C4-2B (cell line): Measurements from ENCODE around the gene TNRC6B.
A peak's percentile ranks its signal among the peaks of the same experiment; 100 is the strongest.
"Not testable (repeated sequence)": the region's sequence is repeated elsewhere in the genome, so short reads cannot be mapped to it uniquely, and the experiment has no call there.

Source experiments
- H3K27ac ChIP-seq: fragments of 450-650 bp; 2 replicates; pipeline ENCODE4 v1.5.1; 2017
- ZFX ChIP-seq: fragments of 450-650 bp; IDR thresholded peaks from 2 replicates; pipeline ENCODE4 v1.6.1; 2017
- TF ChIP-seq, protein P1 (sequence below): fragments of 450-650 bp; conservative IDR thresholded peaks from 2 replicates; pipeline ENCODE4 v1.5.1; 2017; ENCODE audit warnings: mild to moderate bottlenecking

TNRC6B gene

DNA sequence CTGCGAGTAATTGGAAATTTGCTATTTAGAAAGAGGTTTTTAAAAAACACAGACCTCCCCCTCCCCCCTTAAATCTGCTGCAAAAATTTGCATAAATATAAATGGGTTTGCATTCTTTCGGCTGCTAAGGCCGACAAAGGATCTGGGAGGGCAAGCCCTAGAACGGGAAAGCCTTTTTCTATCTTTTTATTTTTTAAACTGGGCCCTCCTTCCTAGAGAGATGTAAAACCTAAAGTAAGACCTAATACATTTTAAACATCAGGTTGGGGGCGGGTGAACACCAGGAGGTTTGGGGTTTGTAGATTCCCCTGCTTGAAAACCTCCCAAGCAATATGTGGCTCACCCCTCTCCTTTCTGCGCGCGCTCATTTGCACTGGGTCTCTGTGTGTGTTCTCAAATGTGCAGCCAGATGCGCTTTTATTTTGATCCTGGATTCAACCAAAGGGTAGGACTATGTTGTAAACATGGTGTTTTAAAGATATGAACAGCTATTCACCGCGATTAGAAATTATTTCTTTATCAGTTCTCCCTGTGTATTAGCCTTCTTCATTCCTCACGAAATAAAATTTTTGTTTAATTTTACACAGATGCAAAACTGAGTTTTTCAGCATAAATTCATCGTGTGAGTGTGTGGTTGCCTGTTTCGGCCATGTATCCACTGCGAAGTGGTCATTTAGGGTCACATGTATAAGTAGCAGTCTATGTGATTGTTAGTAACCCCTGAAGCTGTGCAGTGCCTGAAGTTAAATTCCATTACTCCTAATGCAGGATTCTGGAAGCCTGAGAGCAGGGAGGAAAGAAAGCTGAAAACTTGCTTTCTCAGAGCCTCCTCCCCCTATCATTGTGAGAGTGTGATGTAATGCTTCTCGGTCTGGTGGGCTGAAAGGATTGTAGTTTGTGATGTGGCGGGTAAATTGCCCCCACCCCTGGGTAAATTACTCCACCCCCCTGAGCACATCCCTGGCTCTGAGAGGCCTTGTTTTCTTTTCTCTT, 988 bp downstream of the TNRC6B start:
- no peak for TF ChIP-seq ZFX
- TF ChIP-seq, protein P1, sequence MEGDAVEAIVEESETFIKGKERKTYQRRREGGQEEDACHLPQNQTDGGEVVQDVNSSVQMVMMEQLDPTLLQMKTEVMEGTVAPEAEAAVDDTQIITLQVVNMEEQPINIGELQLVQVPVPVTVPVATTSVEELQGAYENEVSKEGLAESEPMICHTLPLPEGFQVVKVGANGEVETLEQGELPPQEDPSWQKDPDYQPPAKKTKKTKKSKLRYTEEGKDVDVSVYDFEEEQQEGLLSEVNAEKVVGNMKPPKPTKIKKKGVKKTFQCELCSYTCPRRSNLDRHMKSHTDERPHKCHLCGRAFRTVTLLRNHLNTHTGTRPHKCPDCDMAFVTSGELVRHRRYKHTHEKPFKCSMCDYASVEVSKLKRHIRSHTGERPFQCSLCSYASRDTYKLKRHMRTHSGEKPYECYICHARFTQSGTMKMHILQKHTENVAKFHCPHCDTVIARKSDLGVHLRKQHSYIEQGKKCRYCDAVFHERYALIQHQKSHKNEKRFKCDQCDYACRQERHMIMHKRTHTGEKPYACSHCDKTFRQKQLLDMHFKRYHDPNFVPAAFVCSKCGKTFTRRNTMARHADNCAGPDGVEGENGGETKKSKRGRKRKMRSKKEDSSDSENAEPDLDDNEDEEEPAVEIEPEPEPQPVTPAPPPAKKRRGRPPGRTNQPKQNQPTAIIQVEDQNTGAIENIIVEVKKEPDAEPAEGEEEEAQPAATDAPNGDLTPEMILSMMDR, result no peak

DNA sequence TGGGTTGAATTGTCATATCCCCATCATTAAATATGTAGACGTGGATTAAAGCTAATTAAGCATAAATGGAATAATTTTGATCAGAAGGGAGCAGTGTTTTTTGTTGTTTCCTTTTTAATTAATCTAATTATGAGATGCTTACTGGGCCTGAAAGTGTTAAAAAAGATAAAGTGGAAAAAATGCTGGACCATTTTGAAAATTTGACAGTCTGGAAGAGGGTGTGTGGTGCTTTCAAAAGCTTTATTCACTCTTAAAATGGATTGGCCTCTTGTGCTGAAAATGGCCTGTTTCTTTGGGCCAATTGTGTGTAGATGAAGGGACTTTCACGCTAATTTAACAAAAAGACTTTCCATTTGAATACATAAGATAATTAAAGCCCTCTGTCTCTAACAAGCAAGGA, 1.8 kb downstream of the TNRC6B start:
- TF ChIP-seq, protein P1, result no peak
- no peak for TF ChIP-seq ZFX
- H3K27ac ChIP-seq, result no peak overlapping the region

More for the DNA sequence above, 988 bp downstream of the TNRC6B start:
- H3K27ac ChIP-seq, result peak overlapping the region; percentile 61; the same call in 1 of the 2 replicates

DNA sequence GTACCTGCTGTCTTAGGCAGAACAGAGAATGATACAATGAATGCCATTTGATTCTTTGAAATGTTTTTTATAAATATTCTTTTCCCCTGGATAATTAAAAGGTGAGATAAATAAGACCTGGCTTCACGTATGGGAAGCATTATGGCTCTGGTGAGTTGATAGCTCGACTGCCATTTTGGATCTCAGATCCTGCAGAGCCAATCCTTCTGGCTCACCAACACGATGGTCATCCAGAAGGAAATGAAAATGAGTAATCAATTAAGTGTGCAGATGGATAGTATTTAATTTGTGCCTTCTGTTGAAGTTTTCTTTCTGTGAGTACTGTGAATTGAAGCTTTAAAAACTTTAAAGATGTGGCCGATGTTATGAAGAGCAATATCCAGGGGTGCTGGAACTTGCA, 2.7 kb downstream of the TNRC6B start:
- H3K27ac ChIP-seq, result no peak overlapping the region
- TF ChIP-seq, protein P1, result no peak
- TF ChIP-seq ZFX, result no peak

- no peak overlapping the region for H3K27ac ChIP-seq
- TF ChIP-seq, protein P1, result no peak
- no peak for TF ChIP-seq ZFX
Measured at GRCh38 chr22:40181323-40181722, 3.6 kb downstream of the TNRC6B start.

- no peak overlapping the region for H3K27ac ChIP-seq
Measured at GRCh38 chr22:40182231-40182835, 4.6 kb downstream of the TNRC6B start.

DNA sequence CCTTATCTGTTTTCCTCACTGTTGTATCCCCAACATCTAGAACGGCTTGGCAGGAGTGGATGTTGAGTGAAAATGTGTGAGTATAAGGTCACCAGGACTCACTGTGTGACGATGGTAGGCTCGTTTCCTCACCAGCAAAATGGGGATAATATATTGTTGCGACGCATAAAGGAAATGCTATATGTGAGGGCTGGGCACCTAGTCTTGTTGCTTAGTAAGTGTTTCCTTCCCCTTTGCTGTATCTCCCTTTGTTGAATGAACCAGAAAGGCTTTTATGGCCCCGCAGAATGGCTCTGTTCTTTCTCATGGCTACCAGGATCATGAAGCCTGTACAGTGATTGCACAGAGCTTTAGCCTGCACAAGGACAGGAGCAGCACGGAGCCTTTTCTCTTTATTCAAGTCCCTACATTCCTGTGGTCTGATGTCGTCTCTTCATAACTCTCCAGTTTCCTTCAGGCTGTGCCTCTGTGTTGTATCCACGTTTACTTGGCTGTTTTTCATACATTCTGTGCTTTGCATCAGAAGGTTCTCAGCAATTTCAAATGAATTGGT, 5.4 kb downstream of the TNRC6B start:
- TF ChIP-seq, protein P1, result no peak
- no peak for TF ChIP-seq ZFX
- no peak overlapping the region for H3K27ac ChIP-seq

More at GRCh38 chr22:40182231-40182835, 4.6 kb downstream of the TNRC6B start:
- TF ChIP-seq, protein P1, result no peak
- no peak for TF ChIP-seq ZFX

GRCh38 chr22:40183603-40184002, 5.9 kb downstream of the TNRC6B start:
- H3K27ac ChIP-seq, result not testable (repeated sequence)
